ENCODE results near the gene IZUMO1.

- TF ChIP-seq CTCF (IDR thresholded peaks at IDR 0.05; ENCODE audit: poor library complexity, severe bottlenecking) (no peak), REST (IDR thresholded peaks at IDR 0.05; ENCODE audit: borderline replicate concordance) (no peak), RAD21 (conservative IDR thresholded peaks at IDR 0.05) (no peak), SMC3 (conservative IDR thresholded peaks at IDR 0.05; ENCODE audit: poor library complexity) (no peak), POLR2AphosphoS5 (IDR thresholded peaks at IDR 0.05) (no peak), TAF1 (IDR thresholded peaks at IDR 0.05; ENCODE audit: low read depth) (no peak), MXI1 (conservative IDR thresholded peaks at IDR 0.05; ENCODE audit: poor library complexity, severe bottlenecking) (no peak), EP300 (conservative IDR thresholded peaks at IDR 0.05; ENCODE audit: poor library complexity, severe bottlenecking) (no peak), EZH2 (IDR thresholded peaks at IDR 0.05; ENCODE audit: borderline replicate concordance, insufficient read depth, low read length, poor library complexity, severe bottlenecking) (no peak)
These were observed 17.6 kb downstream of the IZUMO1 start for GRCh38 chr19:48728911-48729664.
